GM21576 (cell line): ENCODE results near the gene TAPBPL.
"Not testable (repeated sequence)": the region's sequence is repeated elsewhere in the genome, so short reads cannot be mapped to it uniquely, and the experiment has no call there.

Source experiments
- ATAC-seq: cut with Tn5 transposase; IDR thresholded peaks from one replicate; pipeline ENCODE4 v1.9.1; 2021; ENCODE audit warnings: mild to moderate bottlenecking, moderate library complexity; ENCODE audit not compliant: unreplicated experiment

TAPBPL gene

GRCh38 chr12:6489449-6489848 lies 37.6 kb downstream of the TAPBPL start:
- ATAC-seq, result no peak

GRCh38 chr12:6490673-6491072 lies 38.8 kb downstream of the TAPBPL start:
- not testable (repeated sequence) for ATAC-seq

- peak; percentile 61 for ATAC-seq
Observed at GRCh38 chr12:6492838-6493496, 41.1 kb downstream of the TAPBPL start, which contains the start of gene MRPL51. Gene MRPL51 (minus strand): TSS chr12:6493262. CDS start chr12:6493136, 126 bp downstream.

- peak; percentile 83 for ATAC-seq
Observed at GRCh38 chr12:6493497-6494257, 41.8 kb downstream of the TAPBPL start, which contains the start of gene NCAPD2. Gene NCAPD2 (plus strand): TSS chr12:6494102. CDS start chr12:6495099, 997 bp downstream.

- no peak for ATAC-seq
Observed at GRCh38 chr12:6494258-6494743, 42.5 kb downstream of the TAPBPL start.

- ATAC-seq, result no peak
Observed at GRCh38 chr12:6494968-6495367, 43.1 kb downstream of the TAPBPL start.

- not testable (repeated sequence) for ATAC-seq
Observed at GRCh38 chr12:6497291-6497690, 45.4 kb downstream of the TAPBPL start.

- no peak for ATAC-seq
Observed at GRCh38 chr12:6500466-6500865, 48.6 kb downstream of the TAPBPL start.

- ATAC-seq, result no peak
Observed at GRCh38 chr12:6507102-6507998, 55.5 kb downstream of the TAPBPL start.

GRCh38 chr12:6508087-6508486 lies 56.2 kb downstream of the TAPBPL start:
- no peak for ATAC-seq
